Choroid plexus epithelial cell (primary cell): ENCODE measurements around the gene ING5.
A peak's percentile ranks its signal among the peaks of the same experiment; 100 is the strongest.

Source experiments
- DNase-seq: peaks from one replicate; pipeline ENCODE4 v3.0.0-alpha.2; 2010; ENCODE audit warnings: low read depth
- H3K4me3 ChIP-seq: 2 replicates; pipeline ENCODE4 v1.5.1; 2011; ENCODE audit warnings: low read depth, mild to moderate bottlenecking, control low read depth, low read length, moderate library complexity
- TF ChIP-seq, protein P1 (sequence below): conservative IDR thresholded peaks from 2 replicates; pipeline ENCODE4 v1.5.1; 2011; ENCODE audit warnings: low read depth, mild to moderate bottlenecking, control low read depth, inconsistent platforms, low read length, moderate library complexity

The ING5 gene

DNA sequence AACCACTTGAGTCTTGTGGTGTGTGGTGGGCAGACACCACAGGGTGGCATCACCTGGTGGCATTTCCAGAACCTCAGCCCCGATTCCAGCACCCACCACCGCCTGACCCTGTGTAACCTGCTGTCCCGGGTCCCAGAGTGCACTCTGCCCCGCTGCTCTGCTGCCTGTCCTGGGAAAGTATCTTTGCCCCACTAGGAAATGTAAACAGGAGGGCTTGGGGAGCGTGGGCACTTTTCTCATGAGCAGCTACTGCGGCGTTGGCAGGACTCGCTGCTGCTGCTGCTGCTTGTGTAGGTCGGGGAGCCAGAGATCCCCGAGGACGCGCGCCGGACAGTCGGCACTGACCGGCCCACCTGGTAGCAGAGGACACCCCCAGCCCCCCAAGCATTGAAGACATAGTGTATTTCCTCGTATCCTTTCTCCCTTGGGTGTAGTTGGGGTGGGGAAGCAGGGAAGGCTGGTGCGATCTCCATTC, 28.6 kb upstream of the ING5 start:
- no peak for DNase-seq
- no peak overlapping the region for H3K4me3 ChIP-seq

DNA sequence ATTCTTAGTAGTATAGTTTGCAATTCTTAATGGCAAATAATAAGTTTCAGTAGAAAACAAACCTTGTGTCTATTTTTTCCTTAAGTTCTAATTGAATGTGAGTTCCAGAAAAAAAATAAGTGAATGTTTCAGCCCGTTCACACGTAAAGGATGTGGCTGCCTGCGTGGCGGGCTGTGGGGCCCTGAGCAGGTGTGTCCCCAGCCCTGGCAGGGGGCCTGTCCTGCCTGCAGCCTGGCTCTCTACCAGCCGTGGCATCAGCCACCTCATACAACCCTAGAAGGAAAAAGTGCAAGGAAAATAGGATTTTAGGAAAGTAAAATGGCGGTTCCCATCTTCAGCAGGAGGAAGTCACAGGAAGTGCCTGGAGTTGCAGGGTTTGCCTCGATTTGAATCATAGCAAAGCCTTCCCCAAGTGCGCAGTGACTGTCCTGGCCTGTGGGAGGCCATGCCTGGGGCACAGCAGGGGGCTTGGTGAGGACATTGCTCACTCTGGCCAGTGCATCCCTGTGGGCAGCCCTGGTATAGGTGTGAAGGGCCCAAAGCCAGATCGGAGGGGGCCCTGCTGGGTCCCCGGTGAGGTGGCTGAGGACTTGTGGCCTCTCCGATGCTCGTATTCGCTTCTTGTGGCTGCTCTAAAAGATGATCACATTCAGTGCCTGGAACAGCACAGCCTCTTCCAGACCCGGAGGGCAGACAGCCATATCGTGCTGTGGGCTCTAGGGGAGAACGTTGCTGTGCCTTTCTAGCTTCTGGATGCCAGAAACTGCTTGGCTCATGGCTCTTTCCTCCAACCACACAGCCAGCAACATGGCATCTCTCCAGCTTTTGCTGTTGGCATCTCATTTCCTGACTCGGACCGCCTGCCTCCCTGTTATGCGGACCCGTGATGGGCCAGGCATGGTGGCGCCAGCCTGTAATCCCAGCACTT, 27.8 kb upstream of the ING5 start:
- TF ChIP-seq, protein P1, sequence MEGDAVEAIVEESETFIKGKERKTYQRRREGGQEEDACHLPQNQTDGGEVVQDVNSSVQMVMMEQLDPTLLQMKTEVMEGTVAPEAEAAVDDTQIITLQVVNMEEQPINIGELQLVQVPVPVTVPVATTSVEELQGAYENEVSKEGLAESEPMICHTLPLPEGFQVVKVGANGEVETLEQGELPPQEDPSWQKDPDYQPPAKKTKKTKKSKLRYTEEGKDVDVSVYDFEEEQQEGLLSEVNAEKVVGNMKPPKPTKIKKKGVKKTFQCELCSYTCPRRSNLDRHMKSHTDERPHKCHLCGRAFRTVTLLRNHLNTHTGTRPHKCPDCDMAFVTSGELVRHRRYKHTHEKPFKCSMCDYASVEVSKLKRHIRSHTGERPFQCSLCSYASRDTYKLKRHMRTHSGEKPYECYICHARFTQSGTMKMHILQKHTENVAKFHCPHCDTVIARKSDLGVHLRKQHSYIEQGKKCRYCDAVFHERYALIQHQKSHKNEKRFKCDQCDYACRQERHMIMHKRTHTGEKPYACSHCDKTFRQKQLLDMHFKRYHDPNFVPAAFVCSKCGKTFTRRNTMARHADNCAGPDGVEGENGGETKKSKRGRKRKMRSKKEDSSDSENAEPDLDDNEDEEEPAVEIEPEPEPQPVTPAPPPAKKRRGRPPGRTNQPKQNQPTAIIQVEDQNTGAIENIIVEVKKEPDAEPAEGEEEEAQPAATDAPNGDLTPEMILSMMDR, result peak; percentile 2
- no peak overlapping the region for H3K4me3 ChIP-seq
- peak; percentile 29 for DNase-seq

More for the DNA sequence above, 28.6 kb upstream of the ING5 start:
- TF ChIP-seq, protein P1, result no peak

DNA sequence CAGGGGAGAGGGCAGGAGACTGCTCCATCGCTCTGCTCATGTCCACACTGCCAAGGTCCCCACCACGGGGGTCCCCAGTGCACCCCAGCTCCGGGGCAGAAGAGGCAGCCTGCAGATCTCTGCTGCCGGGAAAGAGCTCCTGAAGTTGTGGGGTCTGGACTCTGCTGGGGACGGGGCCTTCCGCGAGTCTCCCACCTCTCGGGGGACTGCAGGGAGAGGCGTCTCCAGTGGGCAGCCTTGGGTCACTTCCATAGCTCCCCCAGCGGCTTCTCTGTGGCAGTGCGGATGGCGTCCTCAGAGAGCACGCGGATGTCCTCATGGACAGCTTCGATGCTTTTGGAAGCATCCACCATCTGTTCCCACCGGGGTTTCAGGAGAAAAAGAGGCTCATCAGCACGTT, 26.0 kb upstream of the ING5 start:
- TF ChIP-seq, protein P1, result peak; percentile 6
- no peak overlapping the region for H3K4me3 ChIP-seq

DNA sequence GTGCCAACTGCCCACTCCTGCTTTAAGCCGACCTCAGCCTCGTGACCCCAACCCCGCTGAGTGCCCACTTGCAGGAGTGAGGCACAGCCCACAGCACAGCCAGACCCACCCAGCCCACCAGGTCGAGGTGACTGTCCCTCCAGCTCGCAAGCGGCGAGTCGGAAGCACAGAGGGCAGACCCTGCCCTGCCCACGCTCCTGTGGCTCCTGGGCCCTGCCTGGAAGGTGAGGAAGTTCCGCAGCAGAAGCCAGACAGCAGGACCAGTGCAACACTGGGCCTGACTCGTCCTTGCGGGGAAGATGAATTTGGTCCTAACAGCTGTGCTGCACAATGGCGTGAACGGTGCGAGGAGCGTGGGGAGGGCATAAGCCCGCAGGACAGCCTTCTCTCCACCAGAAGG, 25.2 kb upstream of the ING5 start:
- H3K4me3 ChIP-seq, result no peak overlapping the region
- TF ChIP-seq, protein P1, result no peak
- no peak for DNase-seq

More for the DNA sequence above, 26.0 kb upstream of the ING5 start:
- DNase-seq, result no peak

DNA sequence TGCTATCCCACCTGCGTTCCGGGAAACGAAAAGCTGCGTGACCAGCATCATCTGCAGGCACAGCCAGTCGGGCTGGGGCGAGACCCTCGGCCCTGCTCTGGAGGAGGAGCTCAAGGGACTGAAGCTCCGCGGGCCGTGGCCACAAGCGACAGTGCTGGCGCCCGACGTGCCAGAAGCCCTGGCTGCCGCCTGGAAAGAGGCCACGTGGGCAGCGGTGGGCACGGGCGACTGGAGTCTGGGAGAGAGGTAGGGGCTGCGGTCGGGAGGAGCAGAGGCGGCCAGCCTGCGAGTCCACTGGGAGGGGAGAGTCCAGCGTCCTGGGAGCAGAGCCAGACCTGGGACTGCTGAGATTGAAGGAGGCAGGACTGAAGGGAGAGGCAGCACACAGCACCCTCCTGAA, 24.4 kb upstream of the ING5 start:
- TF ChIP-seq, protein P1, result no peak
- DNase-seq, result no peak
- H3K4me3 ChIP-seq, result no peak overlapping the region

DNA sequence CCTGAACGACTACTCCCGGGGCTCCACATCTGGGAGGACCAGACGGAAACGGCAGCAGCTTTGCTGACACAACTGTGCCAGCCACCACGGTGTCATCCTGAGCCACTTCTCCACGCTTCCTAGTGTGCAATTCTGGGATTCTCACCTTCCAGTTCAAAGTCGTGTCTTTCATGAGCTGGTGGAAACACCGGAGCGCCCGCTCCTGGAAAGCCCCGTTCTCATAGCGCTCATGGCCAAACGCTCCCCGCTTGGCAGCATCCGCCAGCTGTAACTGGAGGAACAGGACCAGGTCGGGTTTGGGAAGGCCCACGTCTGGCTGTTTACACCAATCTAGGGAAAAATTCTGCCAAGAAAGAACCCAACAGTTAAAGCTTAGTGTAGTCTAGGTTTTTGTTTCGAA, 23.5 kb upstream of the ING5 start:
- H3K4me3 ChIP-seq, result no peak overlapping the region
- DNase-seq, result no peak
- TF ChIP-seq, protein P1, result no peak
